HG03378 (cell line): Measurements from ENCODE around the gene TM6SF1.
"Not testable (repeated sequence)": the region's sequence is repeated elsewhere in the genome, so short reads cannot be mapped to it uniquely, and the experiment has no call there.

Experiments used
- ATAC-seq: cut with Tn5 transposase; IDR thresholded peaks from one replicate; pipeline ENCODE4 v1.9.1; 2021; ENCODE audit warnings: mild to moderate bottlenecking, moderate library complexity; ENCODE audit not compliant: unreplicated experiment

The TM6SF1 gene

GRCh38 chr15:83087576-83087975 is 19.9 kb upstream of the TM6SF1 start:
- no peak for ATAC-seq

DNA sequence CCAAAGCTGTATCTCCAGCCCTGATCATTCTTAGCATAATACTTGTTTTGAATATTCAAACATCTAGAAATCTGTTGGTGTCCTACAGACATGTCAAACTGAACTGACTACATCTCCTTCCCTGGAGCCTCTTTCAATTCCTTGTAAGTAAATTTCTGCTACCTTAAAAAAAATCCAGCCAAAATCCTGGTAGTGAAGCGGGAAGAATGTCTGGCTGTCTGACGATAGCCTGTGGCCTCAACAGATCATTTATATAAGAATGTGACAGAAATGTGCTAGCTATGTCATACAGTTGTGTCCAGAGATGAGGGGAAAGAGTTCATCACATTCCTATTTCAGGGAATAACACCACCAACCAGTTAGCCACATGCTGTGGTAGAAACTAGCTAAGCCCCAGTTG is 18.6 kb upstream of the TM6SF1 start:
- ATAC-seq = no peak

DNA sequence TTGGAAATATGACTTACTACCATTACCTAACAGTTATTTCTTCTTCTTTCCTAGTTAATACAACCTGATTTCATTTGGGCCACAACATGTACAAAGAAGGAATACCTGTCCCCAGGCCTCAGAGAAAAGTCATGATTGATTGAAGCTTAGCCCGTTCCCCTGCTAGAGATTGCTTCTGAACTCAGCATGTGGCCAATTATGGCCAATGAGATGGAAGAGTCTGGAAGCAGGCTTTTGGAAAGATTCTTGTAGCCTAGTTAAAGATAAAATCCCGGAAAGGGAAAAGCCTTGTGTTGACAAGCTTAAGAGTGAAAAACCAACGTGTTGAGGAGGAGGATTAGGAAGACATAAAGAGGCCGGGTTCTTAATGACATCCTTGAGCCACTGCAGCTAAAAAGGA is 17.0 kb upstream of the TM6SF1 start:
- no peak for ATAC-seq

- not testable (repeated sequence) for ATAC-seq
These were observed 15.5 kb upstream of the TM6SF1 start for GRCh38 chr15:83091965-83092308.

GRCh38 chr15:83092309-83092976 is 15.0 kb upstream of the TM6SF1 start:
- peak; percentile 69 for ATAC-seq

GRCh38 chr15:83094583-83094982 is 12.9 kb upstream of the TM6SF1 start:
- no peak for ATAC-seq

GRCh38 chr15:83098079-83098478 is 9.4 kb upstream of the TM6SF1 start:
- no peak for ATAC-seq

DNA sequence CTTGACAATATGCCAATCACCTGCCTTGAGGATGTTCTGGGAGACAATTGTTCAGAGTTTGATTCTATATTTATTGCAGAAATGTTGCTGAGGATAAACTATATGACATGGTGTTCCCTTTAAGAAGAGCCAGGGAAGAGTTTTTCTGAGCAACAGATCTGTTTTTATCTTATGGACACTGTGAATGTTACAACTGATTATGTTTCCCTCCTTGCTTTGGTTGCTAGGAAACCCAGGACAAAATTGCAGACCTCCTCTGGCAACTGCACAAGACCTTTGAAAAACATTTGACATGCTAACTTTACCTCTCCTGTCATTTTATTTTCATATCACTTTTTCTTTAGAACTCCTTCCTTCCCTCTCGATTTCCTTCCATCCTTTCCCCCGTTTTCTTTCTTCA is 8.2 kb upstream of the TM6SF1 start:
- ATAC-seq = no peak

DNA sequence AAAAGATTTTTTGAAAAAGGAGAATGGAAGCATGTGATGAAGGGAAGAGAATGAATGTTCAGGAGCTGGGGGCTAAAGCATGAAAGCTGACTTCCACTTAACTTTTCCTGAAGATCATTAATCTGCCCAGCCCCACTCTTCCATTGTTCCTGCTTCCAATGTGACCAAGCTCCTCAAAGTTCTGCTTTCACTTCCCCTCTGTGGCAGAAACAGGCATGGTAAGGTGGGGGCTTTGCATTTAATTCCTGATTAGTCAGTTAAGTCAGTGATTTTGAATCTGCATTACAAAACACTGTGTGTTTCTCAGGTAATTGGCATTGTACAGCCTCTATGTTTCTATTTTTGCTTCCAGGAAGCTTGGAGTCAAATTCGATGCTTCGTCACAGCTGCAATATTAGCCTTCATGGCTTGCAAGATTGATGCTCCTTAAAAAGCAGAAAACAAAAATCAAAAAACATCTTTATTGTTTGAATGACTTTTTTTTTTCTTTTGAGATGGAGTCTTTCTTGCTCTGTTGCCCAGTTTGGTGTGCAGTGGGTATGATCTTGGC is 7.3 kb upstream of the TM6SF1 start:
- ATAC-seq = no peak

- no peak for ATAC-seq
These were observed 5.1 kb upstream of the TM6SF1 start for GRCh38 chr15:83102346-83102745.

DNA sequence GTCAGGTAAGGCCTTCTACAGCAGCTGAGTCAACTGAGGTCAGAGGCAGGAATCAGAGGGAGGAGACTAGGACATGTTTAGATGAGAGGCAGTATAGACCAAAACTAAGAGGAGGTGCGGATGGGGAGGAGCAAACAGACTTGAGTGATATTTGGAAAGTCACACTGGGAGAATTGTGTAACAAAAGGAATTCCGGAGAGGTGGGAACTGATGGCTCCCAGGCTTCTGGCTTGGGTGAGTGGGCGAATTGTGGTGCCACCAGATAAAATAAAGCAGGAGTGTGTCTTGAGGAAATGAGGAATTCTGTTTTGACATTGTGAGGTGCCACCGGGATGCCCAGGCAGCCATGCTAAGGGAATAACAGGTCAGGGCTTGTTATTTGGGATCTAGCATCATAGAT is 3.3 kb upstream of the TM6SF1 start:
- ATAC-seq = no peak

DNA sequence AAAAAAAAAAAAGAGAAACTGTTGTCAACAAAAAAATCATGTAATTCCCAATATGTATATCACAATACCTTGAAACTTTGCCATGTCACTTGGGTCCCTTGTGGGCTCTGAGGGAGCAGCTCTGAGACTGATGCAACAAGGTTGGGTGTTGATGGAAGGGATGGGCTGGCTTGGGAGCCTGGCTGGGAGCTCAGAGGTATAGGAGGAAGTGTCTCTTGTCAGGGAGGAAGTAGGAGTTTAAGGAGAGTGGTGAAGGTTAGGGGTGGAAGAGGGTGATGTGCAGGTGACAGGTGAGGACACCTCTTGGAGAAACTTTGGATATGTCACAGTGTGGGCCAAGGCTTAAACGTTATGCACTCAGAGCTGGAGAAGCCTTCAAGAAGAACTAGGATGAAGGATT is 2.0 kb upstream of the TM6SF1 start:
- ATAC-seq = no peak

GRCh38 chr15:83107841-83108181 is 366 bp downstream of the TM6SF1 start:
- ATAC-seq = no peak

GRCh38 chr15:83108266-83109219 is 1.1 kb downstream of the TM6SF1 start:
- ATAC-seq = peak; percentile 51

GRCh38 chr15:83109532-83109931 is 2.1 kb downstream of the TM6SF1 start:
- no peak for ATAC-seq

- no peak for ATAC-seq
These were observed 2.9 kb downstream of the TM6SF1 start for GRCh38 chr15:83110381-83110780.

DNA sequence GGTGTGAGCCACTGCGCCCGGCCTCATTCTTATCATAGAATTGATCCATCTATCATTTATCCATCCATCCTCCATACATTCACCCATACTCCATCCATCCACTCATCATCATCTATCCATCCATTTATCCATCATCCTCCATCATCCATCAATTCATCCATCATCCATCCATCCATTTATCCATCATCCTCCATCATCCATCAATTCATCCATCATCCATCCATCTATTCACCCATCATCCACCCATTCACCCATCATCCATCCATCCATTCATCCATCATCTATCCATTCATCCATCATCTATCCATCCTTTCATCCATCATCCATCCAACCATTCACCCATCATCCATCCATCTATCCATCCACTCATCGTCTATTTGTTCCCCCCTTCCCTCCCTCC is 3.7 kb downstream of the TM6SF1 start:
- no peak for ATAC-seq

DNA sequence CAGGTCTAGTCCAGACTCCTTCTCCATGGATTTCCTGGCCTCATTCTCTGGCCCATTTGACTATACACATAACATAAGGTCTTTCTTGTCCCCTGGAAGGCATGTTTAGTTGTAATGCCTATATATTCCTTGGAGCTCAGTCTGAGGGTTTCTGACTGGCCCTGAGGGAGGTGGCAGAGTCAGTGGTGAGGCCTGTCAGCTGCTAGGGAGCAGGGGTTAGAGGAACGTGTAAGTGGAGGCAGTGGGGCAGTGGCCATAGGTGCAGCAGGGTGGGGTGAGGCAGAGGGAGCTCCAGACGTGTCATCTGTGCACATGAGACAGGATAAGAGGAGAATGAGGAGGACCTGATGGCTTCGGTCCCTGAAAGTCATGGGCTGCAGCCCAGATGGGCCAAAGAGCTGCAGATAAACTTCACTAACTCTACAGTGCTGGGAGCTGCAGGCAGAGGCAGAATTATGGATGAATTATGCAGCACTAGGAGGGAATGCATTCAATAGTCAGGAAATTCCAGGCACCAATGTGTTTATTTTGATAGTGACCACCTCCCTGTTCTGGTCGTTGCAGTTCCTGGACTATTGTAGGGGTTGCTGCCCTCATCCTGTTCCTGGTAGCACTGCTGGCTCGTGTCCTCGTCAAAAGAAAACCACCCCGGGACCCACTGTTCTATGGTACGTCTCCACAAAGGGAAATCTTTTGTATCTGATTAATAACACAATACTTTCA is 4.9 kb downstream of the TM6SF1 start:
- ATAC-seq = no peak

DNA sequence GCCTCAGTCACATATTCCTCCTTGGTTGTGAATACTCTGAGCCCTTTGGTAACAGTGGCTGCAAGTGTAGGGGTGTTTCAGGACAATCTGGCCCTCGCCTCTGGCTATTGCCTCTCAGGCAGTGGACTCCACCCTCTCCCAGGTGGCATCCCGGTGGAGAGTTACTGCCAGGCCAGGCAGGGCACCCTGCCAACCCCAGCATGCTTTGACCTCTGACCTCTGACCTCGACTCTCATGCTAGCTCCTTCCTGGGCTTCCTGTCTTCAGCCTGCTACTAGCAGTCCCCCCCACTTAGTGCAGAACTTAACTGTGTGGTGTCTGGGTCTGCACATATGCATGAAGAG is 5.5 kb downstream of the TM6SF1 start:
- ATAC-seq = no peak

GRCh38 chr15:83113881-83114674 is 6.6 kb downstream of the TM6SF1 start:
- ATAC-seq = no peak

DNA sequence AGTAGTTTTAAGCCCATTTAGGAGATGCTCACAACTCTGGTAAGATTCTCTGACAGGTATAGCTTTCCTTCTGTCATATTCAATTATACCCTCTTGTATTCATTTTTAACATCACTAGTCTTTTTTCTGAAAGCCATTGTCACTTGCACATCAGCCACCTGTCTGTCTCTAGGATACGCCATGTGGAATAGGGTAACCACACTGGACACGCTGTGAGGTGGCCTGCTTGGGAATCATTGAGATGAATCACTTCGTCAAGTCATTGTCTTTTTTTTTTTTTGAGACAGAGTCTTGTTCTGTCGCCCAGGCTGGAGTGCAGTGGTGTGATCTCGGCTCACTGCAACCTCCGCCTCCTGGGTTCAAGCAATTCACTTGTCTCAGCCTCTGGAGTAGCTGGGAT is 7.4 kb downstream of the TM6SF1 start:
- ATAC-seq = no peak
